Stimulated activated CD8-positive, alpha-beta memory T cell treated with anti-CD3 and anti-CD28 coated beads, Interleukin-12 subunit alpha, Interleukin-12 subunit beta, amount 100 ng/mL, for 24 hours (primary cell): ENCODE measurements around the gene BBS1.
A peak's percentile ranks its signal among the peaks of the same experiment; 100 is the strongest.

Experiments used
- DNase-seq: peaks from one replicate; pipeline ENCODE4 v3.0.0-alpha.2; 2020; ENCODE audit errors: extremely low read depth

Gene BBS1

DNA sequence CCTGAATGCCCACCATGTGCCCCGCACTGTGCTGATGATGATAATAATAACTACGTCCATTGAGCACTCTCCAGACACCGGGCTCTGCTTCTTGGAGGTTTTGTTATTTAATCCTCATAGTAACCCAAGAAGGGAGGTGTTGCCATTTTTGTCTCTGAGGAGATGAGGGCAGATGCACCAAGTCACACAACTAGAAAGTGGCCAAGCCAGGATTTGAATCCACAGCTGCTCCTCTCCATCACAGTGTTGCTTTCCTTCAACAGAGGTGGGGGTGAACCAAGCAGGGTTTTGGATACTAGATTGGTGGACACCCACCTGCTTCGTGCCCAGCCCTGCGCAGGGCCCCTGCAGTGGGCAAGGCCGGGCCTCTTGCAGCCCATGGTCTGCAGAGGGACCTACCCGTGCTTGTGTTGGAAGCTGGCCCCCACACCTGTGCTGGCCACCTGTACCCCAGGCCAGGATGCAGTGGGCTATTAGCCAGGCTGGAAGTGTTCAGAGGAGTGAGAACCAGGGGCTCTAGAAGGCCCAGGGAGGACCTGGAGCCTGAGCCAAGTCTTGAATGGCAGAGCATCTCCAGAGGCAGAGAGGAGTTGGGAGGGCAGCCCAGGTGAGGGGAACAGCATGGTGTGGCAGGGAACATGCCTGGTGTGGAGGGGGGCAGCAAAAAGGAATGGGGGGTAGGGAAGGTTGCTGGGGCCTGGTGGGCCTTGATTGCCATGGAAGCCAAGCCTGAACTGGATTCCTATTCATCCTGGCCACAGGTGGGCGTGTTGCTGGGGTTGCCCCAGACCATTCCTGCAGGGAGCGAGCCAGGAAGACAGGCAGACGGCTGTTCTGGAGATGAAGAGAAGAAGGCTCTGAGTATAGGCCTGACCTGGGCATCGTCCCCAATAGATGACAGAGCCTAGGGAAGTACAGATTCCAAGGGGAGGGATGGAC, 32.9 kb upstream of the BBS1 start:
- no peak for DNase-seq

DNA sequence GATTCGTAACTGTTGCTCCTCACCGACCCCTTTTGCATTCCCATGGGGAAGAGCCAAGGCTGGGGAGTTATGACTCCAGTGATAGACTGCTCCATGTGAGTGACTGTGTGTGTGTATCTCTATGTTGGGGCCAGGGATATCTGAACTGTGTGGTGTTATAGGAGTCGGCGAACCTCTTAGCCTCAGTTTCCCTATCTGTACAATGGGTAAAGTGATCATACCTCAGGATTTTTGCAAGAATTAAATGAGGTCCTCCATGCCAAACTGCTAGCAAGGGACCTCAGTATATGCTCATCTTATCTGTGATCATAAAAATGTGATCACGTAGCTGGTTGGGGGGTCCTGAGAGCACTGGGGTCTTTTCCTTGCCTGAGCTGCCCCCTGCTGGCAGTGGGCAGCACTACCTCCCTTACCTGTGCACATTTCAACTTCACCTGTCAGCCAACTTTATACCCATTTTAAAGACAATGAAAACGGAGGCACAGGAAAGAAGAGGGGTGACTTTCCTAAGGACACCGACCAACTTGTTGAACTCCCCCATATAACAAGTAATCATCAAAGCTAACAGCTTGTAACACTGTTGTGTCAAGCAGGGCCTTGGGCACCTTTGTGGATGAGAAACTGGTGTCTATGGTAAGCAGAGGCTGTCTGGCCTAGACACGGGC, 31.6 kb upstream of the BBS1 start:
- DNase-seq = no peak

DNA sequence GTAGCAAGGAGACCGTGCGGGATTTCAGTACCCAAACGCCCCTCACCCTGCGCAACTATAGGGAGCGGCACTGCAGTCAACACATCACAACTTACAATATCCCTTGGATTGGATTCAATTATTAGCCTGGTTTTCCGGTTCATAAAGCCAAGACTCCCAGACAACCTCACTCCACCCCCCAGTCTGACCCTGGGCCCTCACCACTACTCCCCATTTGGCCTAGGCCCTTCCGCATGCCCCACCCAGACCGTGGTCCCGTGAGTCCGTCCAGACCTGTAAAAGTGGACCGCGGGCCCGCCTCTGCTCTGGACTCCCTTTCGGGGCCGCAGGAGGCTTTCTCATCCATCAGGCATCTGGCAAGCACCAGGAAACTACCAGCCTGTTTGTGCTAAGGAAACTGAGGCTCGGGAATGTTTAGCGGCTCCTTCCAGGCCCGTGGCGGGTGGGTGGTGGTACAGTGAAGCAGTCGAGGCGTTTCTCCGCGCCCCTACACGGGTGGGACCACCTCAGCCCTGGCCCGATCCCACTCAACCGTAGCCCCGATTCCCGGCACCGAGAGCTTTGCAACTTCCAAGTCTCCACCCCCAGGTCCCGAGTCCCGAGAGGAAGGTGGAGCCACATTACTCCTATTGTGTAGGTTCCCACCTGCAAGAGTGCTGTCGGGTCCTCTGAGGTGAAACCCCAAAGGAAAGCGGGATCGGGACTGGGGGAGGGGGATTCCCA, 30.9 kb upstream of the BBS1 start:
- DNase-seq = no peak

DNA sequence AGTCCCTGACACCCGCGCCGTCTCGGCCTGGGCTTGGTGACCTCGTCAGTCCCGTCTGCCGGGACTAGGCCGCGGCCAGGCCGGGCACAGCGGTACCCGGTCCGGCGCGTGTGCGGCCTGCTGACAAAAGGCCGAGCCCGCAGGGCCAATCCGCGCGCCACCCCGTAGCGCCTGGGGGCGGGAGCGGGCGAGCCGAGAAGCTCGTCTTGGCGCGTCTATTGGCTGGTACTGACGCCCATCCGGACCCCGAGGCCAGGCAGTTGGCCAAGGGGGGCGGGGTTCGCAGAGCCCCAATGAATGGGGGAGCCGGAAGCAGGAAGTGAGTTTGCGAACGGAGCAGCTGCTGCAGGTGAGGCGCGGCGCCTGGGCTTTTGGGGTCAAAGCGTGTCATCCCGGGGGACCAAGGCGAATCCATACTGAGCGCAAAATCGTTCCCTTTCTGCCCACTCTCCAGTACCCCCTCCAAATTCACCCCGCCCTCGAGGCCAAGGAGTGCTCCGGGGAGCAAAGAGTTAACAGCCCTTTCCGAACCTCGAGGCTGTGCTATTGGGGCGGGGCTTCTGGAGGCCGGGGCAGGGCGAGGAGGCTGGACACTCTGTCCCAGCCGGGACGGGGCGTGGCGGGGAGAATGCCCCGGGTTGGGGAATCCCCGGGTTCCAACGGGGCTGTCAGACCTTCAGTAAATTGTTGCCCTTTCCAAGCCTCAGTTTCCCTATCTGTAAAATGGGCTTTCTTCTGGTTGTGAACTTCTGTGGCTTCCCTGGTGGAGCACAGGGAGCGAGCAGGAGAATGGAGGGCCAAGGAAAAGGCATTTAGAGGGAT, 30.1 kb upstream of the BBS1 start, which contains the start of gene DPP3:
TSS of gene DPP3 (plus strand) at position 318 of the 822 bp plus-strand sequence. CDS start 1,767 bp downstream, outside the sequence.
- peak; percentile 93 for DNase-seq

DNA sequence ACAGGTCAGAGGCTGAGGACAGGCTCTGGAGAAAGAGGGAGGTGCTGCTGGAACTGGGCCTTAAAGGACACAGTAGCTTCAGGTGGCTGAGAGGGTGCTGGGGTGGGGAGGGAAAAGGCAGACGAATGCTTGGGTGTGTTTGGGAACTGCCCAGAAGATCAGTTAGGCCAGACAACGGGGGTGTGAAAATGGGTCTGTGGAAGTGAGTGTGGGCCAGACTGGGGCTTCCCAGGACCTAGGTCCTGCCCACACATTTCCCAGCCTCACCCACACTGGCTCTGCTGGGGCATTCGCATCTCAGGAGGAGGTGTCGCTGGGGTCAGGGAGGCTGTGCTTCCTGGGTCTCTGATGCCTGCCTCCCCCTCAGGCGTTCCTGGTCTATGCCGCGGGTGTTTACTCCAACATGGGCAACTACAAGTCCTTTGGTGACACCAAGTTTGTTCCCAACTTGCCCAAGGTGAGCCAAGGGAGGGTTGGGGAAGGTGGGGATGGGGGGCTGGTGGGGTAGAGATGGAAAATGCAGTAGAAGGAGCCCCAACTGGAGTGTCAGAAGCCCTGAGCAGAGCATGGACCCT, 25.5 kb upstream of the BBS1 start:
- DNase-seq = no peak

DNA sequence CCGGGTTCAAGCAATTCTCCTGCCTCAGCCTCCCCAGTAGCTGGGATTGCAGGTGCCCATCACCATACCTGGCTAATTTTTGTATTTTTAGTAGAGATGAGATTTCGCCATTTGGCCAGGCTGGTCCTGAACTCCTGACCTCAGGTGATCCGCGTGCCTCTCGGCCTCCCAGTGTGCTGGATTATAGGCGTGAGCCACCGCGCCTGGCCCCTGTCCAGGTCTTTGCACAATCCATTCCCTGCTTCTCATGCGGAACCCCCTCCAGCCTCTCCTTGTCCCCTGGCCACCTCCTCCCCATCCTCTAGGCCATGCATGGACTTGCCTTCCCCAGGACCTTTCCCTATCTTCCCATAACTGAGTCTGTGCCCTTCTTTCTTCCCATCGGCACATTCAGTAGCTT, 21.5 kb upstream of the BBS1 start:
- no peak for DNase-seq

DNA sequence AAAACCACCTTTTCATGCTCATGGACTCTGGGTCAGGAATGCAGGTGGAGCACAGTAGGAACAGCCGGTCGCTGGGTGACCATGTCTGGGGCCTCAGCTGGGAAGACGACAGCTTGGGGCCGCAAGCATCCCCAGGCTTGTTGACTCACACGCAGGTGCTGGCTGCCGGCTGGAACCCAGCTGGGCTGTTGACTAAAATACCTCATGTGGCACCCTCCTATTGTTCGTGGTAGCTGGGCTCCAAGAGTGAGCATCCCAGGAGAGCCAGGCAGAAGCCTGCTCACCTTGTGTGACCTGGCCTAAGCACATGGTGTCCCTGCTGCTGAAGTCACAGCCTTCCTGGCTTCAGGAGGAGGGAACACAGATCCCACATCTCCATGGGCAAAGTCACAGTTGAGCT, 20.8 kb upstream of the BBS1 start:
- no peak for DNase-seq

DNA sequence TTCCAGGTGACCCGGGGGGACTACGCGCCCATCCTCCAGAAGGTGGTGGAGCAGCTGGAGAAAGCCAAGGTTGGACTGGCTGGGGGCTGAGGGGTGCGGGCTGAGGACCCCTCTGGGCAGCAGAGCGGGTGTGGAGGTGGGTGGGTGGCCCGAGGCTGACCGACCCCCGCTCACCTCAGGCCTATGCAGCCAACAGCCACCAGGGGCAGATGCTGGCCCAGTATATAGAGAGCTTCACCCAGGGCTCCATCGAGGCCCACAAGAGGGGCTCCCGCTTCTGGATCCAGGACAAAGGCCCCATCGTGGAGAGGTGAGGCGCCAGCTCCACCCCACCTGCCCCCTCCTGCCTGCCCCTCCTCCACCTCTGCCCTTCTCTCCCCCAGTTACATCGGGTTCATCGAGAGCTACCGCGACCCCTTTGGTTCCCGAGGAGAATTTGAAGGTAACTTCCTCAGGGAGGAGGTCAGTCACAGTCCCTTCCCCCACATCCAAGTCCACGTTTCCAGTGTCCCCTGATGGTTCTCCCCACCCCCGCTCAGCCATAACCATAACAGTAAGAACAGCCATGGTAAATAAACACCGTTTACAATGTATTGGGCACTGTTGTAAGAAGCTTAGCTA, 19.0 kb upstream of the BBS1 start:
- DNase-seq = no peak

DNA sequence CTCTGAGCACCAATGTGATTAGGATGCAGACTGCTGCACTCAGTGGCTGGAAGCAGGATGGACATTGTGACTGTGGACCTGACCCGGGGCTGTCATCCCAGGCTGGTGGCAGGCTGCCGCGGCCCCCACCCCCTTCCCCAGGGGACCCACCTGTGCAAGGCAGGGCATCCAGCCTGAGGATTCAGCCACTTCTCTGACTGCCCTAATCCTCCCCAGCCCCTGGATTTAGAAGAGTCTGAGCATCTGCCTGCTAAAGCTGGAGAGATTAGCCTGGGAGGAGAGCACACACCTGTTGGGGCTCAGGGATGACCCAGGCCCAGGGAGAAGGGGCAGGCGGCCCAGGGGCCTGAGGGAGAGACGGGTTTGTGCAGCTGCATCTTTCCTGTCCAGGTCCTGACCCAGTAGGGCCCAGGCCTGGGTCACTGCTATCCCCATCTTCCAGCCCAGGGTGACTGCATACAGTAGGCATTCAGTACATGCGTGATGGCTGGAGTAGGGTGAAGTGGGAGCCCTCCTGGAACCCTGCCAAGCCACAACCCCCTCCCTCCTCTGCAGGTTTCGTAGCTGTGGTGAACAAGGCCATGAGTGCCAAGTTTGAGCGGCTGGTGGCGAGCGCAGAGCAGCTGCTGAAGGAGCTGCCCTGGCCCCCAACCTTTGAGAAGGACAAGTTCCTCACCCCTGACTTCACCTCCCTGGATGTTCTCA, 18.1 kb upstream of the BBS1 start:
- DNase-seq = no peak

DNA sequence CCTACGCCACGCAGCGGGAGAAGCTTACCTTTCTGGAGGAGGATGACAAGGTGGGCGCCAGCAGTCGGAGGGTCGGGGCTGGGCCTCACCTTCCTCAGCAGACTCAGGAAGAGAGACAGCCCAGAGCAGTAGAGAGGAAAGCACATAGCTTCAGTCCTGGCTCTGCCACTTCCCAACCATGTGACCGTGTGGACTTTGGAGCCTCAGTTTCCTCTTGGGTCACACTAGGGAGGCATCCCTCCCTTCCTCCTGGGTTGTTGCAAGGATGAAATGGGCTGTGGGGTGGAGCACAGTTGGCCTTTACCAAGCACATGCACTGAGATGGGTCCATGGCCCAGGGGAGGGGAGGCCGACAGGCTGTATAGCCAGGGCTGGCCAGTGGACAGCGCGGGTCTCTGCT, 17.3 kb upstream of the BBS1 start:
- no peak for DNase-seq

DNA sequence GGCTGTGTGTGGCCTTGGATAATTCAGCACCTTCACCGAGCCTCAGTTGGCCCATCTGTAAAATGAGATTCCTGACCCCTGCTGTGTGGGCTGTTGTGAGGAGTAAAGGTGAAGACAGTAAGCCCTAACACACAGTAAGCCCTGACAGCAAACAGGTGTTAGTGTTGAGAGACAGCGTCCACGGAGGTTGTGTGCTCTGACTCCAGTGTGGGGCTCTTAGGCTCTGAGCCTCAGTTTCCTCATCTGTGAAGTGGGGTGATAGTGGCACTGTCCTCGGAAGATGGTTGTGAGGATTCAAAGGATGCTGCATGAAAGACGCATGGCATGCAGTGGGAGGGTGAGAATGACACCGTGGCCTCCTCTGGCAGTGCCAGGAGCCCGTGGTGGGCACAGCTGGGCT, 16.0 kb upstream of the BBS1 start:
- DNase-seq = no peak

DNA sequence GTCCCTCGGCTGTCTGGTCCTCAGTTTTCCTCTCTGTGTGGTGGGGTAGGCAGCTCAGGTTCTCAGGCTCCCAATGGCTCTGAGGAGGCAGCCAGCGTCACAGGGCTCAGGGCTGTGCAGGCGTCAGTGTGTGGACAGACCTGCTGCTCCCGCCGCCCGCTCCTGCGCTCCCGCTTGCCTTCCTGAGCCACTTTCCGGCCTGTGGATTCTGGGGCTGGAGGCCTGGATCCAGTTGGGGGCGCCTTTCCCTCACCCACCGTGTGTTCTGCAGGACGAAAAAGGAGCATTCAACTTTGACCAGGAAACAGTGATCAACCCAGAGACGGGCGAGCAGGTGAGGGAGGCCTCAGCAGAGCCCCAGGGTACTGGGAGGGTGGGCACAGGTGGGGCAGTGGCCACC, 15.5 kb upstream of the BBS1 start:
- no peak for DNase-seq

DNA sequence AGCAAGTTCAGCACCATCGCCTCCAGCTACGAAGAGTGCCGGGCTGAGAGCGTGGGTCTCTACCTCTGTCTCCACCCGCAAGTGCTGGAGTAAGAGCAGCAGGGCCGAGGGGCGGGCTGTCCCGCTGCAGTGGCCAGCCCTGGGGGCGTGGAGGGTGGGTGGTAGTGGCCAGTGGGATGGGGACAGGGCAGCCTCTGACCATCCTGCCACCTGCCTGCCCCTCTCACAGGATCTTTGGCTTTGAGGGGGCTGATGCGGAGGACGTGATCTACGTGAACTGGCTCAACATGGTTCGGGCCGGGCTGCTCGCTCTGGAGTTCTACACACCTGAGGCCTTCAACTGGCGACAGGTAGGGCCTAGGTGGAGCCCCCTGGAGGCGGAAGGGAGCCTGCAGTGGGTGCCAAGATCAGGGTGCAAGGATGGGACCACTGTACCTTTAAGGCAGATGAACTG, 15.0 kb upstream of the BBS1 start:
- DNase-seq = no peak

DNA sequence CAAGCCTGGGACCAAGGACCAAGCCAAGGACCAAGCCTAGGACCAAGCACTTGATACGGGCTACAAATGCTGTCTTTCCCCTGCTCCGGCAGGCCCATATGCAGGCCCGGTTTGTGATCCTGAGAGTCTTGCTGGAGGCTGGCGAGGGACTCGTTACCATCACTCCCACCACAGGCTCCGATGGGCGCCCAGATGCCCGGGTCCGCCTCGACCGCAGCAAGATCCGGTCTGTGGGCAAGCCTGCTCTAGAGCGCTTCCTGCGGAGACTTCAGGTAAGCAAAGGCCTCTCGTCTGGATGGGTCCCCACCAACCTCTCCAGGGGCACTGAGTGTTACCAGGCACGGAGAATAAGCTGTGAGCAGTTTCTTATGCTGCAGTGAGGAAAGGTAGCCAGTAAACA, 13.2 kb upstream of the BBS1 start:
- no peak for DNase-seq

DNA sequence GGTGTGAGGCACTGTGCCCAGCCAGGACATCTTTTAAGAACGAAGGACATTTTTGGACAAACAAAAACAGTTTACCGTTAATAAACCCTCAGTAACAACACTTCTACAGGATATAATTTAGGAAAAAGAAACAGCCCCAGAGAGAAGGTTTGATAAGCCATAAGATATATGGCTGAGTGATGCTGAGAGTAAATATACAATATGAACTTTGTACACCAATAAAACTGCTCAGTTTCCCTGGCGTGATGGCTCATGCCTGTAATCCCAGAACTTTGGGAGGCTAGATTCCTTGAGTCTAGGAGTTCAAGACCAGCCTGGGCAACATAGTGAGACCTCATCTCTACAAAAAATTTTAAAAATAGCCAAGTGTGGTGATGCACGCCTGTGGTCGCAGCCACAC, 11.9 kb upstream of the BBS1 start:
- no peak for DNase-seq

DNA sequence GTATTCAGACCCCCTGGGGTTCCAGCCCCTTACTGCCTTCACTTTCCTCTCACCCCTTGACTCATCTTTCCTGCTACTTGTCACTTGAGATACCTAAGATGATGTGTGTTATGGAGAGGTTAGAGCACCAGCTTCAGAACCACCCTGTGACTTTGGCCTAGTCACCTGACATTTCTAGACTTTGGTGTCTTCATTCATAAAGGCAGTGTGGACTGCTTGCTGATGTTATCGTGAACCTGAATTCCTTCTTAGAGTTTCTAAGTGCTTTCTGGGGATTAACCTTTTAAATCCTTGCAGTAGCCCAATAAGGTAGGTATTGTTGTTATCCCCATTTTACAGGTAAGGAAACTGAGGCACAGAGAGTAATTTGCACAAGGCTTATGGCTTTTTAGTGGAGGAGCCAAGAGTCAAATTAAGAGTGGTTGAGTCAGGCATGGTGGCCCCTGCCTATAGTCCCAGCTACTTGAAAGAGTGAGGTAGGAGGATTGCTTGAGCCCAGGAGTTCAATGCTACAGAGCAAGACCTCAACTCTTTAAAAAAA, 5.1 kb upstream of the BBS1 start:
- no peak for DNase-seq

DNA sequence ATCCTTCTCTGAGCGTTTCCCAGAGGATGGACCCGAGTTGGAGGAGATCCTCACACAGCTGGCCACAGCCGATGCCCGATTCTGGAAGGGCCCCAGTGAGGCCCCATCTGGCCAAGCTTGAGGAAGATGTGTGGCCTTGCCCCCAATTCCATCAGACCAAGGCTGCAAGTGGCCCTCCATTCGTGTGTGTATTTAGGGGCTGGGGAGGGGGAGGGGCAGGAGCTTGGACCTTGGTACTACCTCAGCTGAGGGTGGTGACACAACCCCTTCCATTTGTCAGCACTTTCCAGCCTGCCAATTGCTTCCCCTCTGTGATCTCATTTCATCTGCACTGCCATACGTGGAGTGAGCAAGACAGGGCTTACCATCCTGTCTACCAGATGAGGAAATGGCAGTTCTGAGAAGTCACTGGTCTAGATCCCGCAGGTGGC, 1.3 kb upstream of the BBS1 start:
- no peak for DNase-seq

DNA sequence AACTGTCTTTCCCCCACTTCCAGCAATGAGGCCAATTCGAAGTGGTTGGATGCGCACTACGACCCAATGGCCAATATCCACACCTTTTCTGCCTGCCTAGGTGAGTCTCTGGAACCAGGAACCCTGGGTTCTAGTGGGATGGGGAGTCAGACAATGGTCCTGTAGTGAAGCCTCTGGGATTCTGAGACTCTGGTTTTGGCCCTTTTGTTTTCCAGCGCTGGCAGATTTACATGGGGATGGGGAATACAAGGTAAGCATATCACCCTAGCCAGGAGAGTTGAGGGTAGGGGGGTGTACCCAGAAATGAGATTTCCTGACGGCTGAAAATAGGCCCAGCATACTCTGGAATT, 530 bp downstream of the BBS1 start:
- no peak for DNase-seq

DNA sequence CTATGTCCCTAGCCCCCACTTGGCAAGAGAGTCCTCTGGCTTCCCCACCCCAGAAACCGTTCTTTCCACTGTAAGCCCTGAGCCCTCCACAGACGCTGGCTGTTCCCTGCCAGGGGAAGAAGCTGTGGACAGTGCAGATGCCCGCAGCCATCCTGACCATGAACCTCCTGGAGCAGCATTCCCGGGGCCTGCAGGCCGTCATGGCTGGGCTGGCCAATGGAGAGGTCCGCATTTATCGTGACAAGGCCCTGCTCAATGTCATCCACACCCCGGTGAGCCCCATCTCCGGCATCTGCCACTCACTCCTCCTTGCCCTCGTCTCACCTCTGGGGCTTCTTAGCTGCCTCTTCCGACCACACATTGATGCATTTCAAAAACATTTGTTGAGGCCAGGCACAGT, 13.2 kb downstream of the BBS1 start:
- no peak for DNase-seq
